Measurements from ENCODE around the gene CACNA2D1.

The CACNA2D1 gene

GRCh38 chr7:82343716-82344115 lies 99.9 kb downstream of the CACNA2D1 start:
- peaks cover 0 to 4% of the 10 kb centered on the region in 2 experiments for H3K36me3 ChIP-seq (ENCODE audit: control insufficient read depth in 1 of 2, insufficient read depth in 2 of 2, low read depth in 1 of 2, low read length in 2 of 2)
- no peak overlapping the region for H2BK5ac ChIP-seq (ENCODE audit: low read depth, low read length, poor library complexity, severe bottlenecking)
- no peak overlapping the region for H3K4ac ChIP-seq (ENCODE audit: low read depth in 1 of 2, low read length in 2 of 2)
- no peak overlapping the region for H2BK12ac ChIP-seq (ENCODE audit: low read length in 2 of 2)
- DNase-seq = no peak
- H3K18ac ChIP-seq (ENCODE audit: low read depth in 1 of 2, low read length in 2 of 2) = no peak overlapping the region
- H4K91ac ChIP-seq (ENCODE audit: low read length) = no peak overlapping the region
- no peak overlapping the region for H3K9ac ChIP-seq (ENCODE audit: low read length)
- H2BK120ac ChIP-seq (ENCODE audit: low read depth, low read length) = no peak overlapping the region
- no peak overlapping the region for H2AFZ ChIP-seq (ENCODE audit: low read depth, low read length)
- no peaks in the 10 kb centered on the region for H3K4me1 ChIP-seq (ENCODE audit: control insufficient read depth, insufficient read depth, low read depth, low read length)
- H3K23ac ChIP-seq (ENCODE audit: low read length in 2 of 2) = no peak overlapping the region
- no peak overlapping the region for H3K14ac ChIP-seq (ENCODE audit: low read length in 2 of 2)
- WGBS = 95% methylated on average over 1 of the region's 1 CpG
- no peak overlapping the region for H3K27ac ChIP-seq (ENCODE audit: low read length, poor library complexity, severe bottlenecking)
- H3K9me3 ChIP-seq (ENCODE audit: control insufficient read depth, low read length) = no peaks in the 10 kb centered on the region
- H2AK5ac ChIP-seq (ENCODE audit: low read length, severe bottlenecking) = no peak overlapping the region
- H3K4me2 ChIP-seq (ENCODE audit: low read length, poor library complexity, severe bottlenecking) = no peak overlapping the region
- H3K4me3 ChIP-seq (ENCODE audit: insufficient read depth in 1 of 2, low read depth in 1 of 2, low read length in 2 of 2) = no peak overlapping the region
- no peaks in the 10 kb centered on the region for H3K79me1 ChIP-seq (replicated peaks; ENCODE audit: low read length, poor library complexity, severe bottlenecking)
- no peak overlapping the region for H2BK15ac ChIP-seq (ENCODE audit: low read depth, poor library complexity, severe bottlenecking)
- H4K8ac ChIP-seq (ENCODE audit: low read length) = no peak overlapping the region
- H3K27me3 ChIP-seq (ENCODE audit: control insufficient read depth in 1 of 2, insufficient read depth in 1 of 2, low read length in 2 of 2) = no peaks in the 10 kb centered on the region

- Histone ChIP-seq H2BK12ac (ENCODE audit: low read length in 2 of 2) (no peak overlapping the region), H3K27me3 (ENCODE audit: control insufficient read depth in 1 of 2, insufficient read depth in 1 of 2, low read length in 2 of 2) (no peaks in the 10 kb centered on the region), H2AK5ac (ENCODE audit: low read length, severe bottlenecking) (no peak overlapping the region), H3K4me2 (ENCODE audit: low read length, poor library complexity, severe bottlenecking) (no peak overlapping the region), H3K4ac (ENCODE audit: low read depth in 1 of 2, low read length in 2 of 2) (no peak overlapping the region), H3K14ac (ENCODE audit: low read length in 2 of 2) (no peak overlapping the region), H3K18ac (ENCODE audit: low read depth in 1 of 2, low read length in 2 of 2) (no peak overlapping the region), H3K79me1 (replicated peaks; ENCODE audit: low read length, poor library complexity, severe bottlenecking) (peaks cover 2% of the 10 kb centered on the region), H2BK15ac (ENCODE audit: low read depth, poor library complexity, severe bottlenecking) (no peak overlapping the region), H2BK5ac (ENCODE audit: low read depth, low read length, poor library complexity, severe bottlenecking) (no peak overlapping the region), H2AFZ (ENCODE audit: low read depth, low read length) (no peak overlapping the region), H2BK120ac (ENCODE audit: low read depth, low read length) (no peak overlapping the region), H4K8ac (ENCODE audit: low read length) (no peak overlapping the region), H3K4me3 (ENCODE audit: insufficient read depth in 1 of 2, low read depth in 1 of 2, low read length in 2 of 2) (no peak overlapping the region), H3K27ac (ENCODE audit: low read length, poor library complexity, severe bottlenecking) (no peak overlapping the region), H3K36me3 (ENCODE audit: control insufficient read depth in 1 of 2, insufficient read depth in 2 of 2, low read depth in 1 of 2, low read length in 2 of 2) (peaks cover 0 to 2% of the 10 kb centered on the region in 2 experiments), H3K4me1 (ENCODE audit: control insufficient read depth, insufficient read depth, low read depth, low read length) (no peaks in the 10 kb centered on the region), H3K9me3 (ENCODE audit: control insufficient read depth, low read length) (no peaks in the 10 kb centered on the region), H3K23ac (ENCODE audit: low read length in 2 of 2) (no peak overlapping the region), H4K91ac (ENCODE audit: low read length) (no peak overlapping the region), H3K9ac (ENCODE audit: low read length) (no peak overlapping the region)
- DNase-seq = no peak
- WGBS = no CpG with 5 or more reads among the region's 1 CpG
These were observed 103.6 kb downstream of the CACNA2D1 start for GRCh38 chr7:82339958-82340357.

DNA sequence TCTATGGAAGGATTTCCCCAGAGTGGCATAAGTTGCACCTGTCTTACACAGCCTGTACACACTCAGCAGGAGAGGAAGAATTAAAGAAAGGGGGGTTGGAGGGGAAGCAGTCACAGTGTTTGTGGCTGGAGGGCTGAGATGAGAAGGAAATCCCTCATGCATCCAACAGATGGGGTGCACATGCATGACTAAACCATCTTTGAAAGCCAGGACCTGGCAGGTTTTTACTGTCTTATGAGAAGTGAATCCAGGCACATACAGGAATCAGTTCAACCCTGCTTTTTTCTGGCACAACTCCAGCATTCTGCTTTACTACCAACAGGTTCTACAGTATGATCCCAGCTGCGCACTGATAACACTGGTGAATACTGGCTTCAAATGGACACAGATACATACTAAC lies 107.7 kb downstream of the CACNA2D1 start:
- H3K4me1 ChIP-seq (ENCODE audit: control insufficient read depth, insufficient read depth, low read depth, low read length) = no peaks in the 10 kb centered on the region
- no peaks in the 10 kb centered on the region for H3K36me3 ChIP-seq (ENCODE audit: control insufficient read depth in 1 of 2, insufficient read depth in 2 of 2, low read depth in 1 of 2, low read length in 2 of 2)
- no peak overlapping the region for H2AFZ ChIP-seq (ENCODE audit: low read depth, low read length)
- H3K79me1 ChIP-seq (replicated peaks; ENCODE audit: low read length, poor library complexity, severe bottlenecking) = peaks cover 2% of the 10 kb centered on the region
- H3K4me2 ChIP-seq (ENCODE audit: low read length, poor library complexity, severe bottlenecking) = no peak overlapping the region
- H4K91ac ChIP-seq (ENCODE audit: low read length) = no peak overlapping the region
- no peak overlapping the region for H4K8ac ChIP-seq (ENCODE audit: low read length)
- H2AK5ac ChIP-seq (ENCODE audit: low read length, severe bottlenecking) = no peak overlapping the region
- H3K4ac ChIP-seq (ENCODE audit: low read depth in 1 of 2, low read length in 2 of 2) = no peak overlapping the region
- no peak overlapping the region for H3K9ac ChIP-seq (ENCODE audit: low read length)
- no peak overlapping the region for H3K23ac ChIP-seq (ENCODE audit: low read length in 2 of 2)
- no peaks in the 10 kb centered on the region for H3K27me3 ChIP-seq (ENCODE audit: control insufficient read depth in 1 of 2, insufficient read depth in 1 of 2, low read length in 2 of 2)
- no peak for DNase-seq
- no CpG with 5 or more reads among the region's 1 CpG for WGBS
- no peak overlapping the region for H3K4me3 ChIP-seq (ENCODE audit: insufficient read depth in 1 of 2, low read depth in 1 of 2, low read length in 2 of 2)
- H3K9me3 ChIP-seq (ENCODE audit: control insufficient read depth, low read length) = no peaks in the 10 kb centered on the region
- no peak overlapping the region for H2BK120ac ChIP-seq (ENCODE audit: low read depth, low read length)
- H3K14ac ChIP-seq (ENCODE audit: low read length in 2 of 2) = no peak overlapping the region
- no peak overlapping the region for H3K27ac ChIP-seq (ENCODE audit: low read length, poor library complexity, severe bottlenecking)
- no peak overlapping the region for H2BK15ac ChIP-seq (ENCODE audit: low read depth, poor library complexity, severe bottlenecking)
- no peak overlapping the region for H2BK12ac ChIP-seq (ENCODE audit: low read length in 2 of 2)
- no peak overlapping the region for H3K18ac ChIP-seq (ENCODE audit: low read depth in 1 of 2, low read length in 2 of 2)
- H2BK5ac ChIP-seq (ENCODE audit: low read depth, low read length, poor library complexity, severe bottlenecking) = no peak overlapping the region

DNA sequence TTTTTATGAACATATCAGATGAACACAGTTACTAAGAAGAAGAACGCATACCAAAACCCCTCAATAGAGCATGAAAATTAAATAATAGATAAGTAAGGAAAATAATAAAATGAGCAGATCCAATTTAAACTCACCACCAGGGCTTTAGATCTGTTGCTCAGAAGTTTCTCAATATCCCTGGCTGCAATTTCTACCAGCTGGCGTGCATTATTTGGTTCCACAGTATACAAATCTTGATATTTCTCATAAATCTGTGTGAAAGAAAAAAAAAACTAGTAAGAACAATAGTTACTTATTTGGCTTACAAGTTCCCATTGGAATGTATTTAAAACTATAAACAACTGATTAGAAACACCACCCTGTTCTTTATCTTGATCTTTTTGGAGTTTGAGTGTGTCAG lies 108.6 kb downstream of the CACNA2D1 start:
- Histone ChIP-seq H3K18ac (ENCODE audit: low read depth in 1 of 2, low read length in 2 of 2) (no peak overlapping the region), H2BK5ac (ENCODE audit: low read depth, low read length, poor library complexity, severe bottlenecking) (no peak overlapping the region), H2BK120ac (ENCODE audit: low read depth, low read length) (no peak overlapping the region), H3K27me3 (ENCODE audit: control insufficient read depth in 1 of 2, insufficient read depth in 1 of 2, low read length in 2 of 2) (no peaks in the 10 kb centered on the region), H4K91ac (ENCODE audit: low read length) (no peak overlapping the region), H3K4ac (ENCODE audit: low read depth in 1 of 2, low read length in 2 of 2) (no peak overlapping the region), H3K23ac (ENCODE audit: low read length in 2 of 2) (no peak overlapping the region), H2AFZ (ENCODE audit: low read depth, low read length) (no peak overlapping the region), H4K8ac (ENCODE audit: low read length) (no peak overlapping the region), H2AK5ac (ENCODE audit: low read length, severe bottlenecking) (no peak overlapping the region), H3K9ac (ENCODE audit: low read length) (no peak overlapping the region), H3K4me1 (ENCODE audit: control insufficient read depth, insufficient read depth, low read depth, low read length) (no peaks in the 10 kb centered on the region), H2BK15ac (ENCODE audit: low read depth, poor library complexity, severe bottlenecking) (no peak overlapping the region), H3K4me3 (ENCODE audit: insufficient read depth in 1 of 2, low read depth in 1 of 2, low read length in 2 of 2) (no peak overlapping the region), H3K4me2 (ENCODE audit: low read length, poor library complexity, severe bottlenecking) (no peak overlapping the region), H3K79me1 (replicated peaks; ENCODE audit: low read length, poor library complexity, severe bottlenecking) (peaks cover 2% of the 10 kb centered on the region), H2BK12ac (ENCODE audit: low read length in 2 of 2) (no peak overlapping the region), H3K14ac (ENCODE audit: low read length in 2 of 2) (no peak overlapping the region), H3K36me3 (ENCODE audit: control insufficient read depth in 1 of 2, insufficient read depth in 2 of 2, low read depth in 1 of 2, low read length in 2 of 2) (no peaks in the 10 kb centered on the region), H3K27ac (ENCODE audit: low read length, poor library complexity, severe bottlenecking) (no peak overlapping the region), H3K9me3 (ENCODE audit: control insufficient read depth, low read length) (no peaks in the 10 kb centered on the region)
- WGBS = no CpG with 5 or more reads among the region's 2 CpGs
- DNase-seq = no peak
